HG03521 (cell line): Measurements from ENCODE around the gene LRRC8B.
"Not testable (repeated sequence)": the region's sequence is repeated elsewhere in the genome, so short reads cannot be mapped to it uniquely, and the experiment has no call there.

Experiments
- ATAC-seq: cut with Tn5 transposase; IDR thresholded peaks from one replicate; pipeline ENCODE4 v1.9.1; 2021; ENCODE audit warnings: mild to moderate bottlenecking, moderate library complexity; ENCODE audit not compliant: unreplicated experiment

The LRRC8B gene

DNA sequence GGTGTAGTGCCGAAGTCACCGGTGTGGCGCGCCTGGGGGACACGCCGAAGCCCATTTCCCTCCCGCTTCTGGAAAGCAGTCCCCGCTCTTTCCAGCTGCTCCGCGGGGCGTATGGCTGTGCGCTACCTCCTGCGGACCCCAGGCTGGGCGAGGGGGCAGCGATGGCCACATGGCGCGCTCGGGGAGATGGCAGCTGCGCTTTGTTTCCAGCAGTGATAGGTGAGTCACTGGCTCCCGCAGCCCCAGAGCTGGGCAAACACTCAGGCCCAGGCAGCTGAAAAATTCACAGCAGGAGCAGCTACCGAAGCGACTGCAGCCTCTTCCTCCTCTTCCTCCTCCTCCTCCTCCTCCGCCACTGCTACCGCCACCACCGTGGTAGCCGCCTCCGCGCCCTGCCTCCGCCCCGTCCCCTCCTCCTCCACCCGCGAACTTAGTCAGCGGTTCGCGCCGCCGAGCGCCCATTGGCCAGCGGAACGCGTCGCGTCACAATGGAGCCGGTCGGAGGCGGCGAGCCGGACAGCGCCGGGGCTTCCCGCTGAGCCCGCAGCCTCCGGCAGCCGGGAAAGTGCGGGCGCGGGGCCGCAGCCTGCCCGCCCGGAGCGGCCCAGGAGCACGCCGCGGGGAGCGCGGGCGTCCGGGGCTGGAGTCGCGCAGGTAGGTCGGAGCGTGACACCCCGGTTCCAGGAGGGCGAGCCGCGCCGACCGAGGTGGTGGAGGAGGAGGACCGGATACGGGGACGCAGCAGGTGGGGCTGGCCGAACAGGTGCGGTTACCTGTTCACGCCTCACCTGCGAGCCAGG lies at the start of gene LRRC8B:
Gene LRRC8B (plus strand): TSS at position 461 of the 800 bp plus-strand sequence. CDS start 57,822 bp downstream, outside the sequence.
- ATAC-seq = peak; percentile 83

DNA sequence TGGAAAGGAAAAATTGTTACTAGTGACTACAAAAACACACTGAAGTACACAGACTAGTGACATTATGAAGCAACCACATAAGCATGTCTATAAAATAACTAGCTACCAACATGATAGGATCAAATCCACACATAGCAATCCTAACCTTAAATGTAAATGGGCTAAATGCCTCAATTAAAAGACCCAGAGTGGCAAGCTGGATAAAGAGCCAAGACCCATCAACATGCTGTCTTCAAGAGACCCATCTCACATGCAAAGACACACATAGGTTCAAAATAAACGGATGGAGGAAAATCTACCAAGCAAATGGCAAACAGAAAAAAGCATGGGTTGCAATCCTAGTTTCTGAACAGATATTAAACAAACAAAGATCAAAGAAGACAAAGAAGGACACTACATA lies 49.4 kb upstream of the LRRC8B start:
- no peak for ATAC-seq

DNA sequence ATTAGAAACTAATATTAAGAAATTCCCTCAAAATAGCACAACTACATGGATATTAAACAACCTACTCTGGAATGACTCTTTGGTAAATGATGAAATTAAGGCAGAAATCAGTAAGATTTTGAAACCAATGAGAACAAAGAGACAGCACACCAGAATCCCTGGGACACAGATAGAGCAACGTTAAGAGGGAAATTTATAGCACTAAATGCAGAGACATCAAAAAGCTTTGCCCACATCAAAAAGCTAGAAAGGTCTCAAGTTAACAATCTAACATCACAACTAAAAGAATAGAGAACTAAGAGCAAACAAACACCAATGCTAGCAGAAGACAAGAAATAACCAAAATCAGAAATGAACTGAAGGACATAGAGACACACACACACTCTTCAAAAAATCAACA lies 48.6 kb upstream of the LRRC8B start:
- ATAC-seq = no peak

DNA sequence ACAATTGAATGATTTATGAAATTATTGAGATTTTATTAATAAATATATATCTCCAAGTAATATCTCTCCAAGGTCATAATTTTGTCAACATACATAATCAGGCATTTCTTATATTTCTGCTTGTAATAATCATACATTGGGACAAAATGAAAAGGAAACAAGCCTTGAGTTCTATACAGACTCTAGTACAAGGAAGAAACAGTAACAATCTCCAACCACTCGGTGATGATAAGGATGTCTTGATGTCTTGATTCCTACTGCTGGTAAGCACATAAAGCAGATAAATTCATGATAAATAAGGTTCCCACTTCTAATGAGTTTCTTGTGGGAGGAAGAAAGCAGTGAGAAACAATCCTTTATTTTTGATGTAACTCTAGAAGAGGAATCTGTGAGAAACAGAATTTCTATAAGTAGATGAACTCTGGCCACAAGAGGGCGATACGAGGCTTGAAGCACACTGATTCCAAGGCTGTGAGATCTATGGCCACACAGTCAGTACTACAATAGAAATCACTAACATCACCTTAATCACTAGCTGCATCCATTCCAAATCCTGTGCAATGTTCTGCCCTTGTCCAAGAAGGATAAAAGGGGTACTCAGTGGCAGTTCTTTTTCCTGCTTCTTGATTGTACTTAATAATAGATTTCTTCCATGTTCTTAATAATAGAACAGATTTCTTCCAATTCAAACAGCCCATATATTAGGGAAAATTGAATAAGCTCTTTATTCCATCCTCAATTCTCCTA lies 41.4 kb upstream of the LRRC8B start:
- no peak for ATAC-seq

DNA sequence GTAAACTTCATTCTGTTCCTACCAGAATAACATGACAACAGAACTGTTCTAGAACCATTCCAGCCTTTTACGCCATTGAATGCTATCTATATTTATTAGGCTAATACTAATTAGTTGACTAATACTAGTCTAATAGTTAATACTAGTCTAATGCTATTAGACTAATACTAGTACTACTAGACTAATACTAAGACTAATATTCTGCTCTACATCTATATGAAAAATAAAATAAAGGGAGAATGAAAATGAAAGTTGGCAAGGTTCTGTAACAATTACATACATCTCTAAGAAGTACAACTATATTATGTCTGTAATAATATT lies 40.9 kb upstream of the LRRC8B start:
- ATAC-seq = no peak

DNA sequence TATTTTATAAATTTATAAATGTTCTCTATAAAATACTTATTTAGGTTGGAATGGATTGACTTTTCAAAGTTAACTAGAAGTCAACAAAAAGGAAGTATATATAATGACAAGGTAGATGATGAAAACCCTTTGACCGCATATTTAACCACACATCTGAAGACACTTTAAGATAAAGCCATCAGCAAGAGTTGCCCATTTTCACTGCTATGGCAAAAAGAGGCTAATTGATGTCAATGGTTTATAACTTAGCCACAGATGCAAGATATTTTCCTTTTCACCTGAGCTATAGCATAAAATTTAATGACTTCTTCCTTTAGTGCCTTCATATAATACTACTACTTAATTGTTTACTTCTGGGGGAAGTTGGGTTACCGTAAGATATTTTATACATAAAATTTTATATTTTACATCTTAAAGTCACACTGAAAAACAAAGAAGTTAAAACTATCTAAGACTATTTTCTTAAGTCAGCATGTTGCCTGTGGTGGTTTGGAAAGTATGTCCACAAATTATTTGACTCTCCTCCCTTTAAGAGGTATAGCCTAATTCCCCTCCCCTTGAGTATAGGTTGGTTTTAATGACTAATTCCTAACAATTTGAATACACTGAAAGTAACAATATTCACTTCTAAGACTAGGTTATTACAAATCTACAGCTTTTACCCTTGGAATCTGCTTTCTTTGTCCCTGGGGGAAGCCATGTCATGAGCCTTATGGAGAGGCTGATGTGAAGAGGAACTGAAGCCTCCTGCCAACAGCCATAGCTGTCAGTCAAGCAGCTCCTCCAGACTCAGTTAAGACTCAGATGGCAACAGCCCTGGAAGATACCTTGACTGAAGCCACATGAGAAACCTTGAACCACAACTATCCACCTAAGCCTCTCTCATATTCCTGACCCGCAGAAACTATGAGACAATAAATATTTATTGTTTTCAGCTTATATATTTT lies 40.3 kb upstream of the LRRC8B start:
- ATAC-seq = no peak

DNA sequence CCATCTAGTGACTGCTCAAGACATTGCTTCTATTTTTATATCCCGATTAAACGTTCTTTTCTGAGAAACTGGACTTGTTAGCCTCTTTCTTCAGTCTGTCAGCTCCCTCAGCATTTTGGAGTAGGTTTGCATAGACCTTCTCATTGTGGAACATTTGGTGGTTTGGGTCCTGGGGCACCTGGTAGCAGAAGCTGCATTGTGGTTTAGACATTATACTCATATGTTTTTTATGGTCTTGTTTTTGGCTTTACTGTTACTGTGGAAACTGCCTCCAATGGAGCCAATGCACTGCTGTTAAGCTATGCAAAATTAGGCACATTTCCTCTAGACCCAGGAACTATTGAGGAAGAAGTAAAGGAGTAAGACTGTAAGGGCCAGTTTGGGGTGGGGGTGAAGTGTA lies 36.7 kb upstream of the LRRC8B start:
- peak; percentile 41 for ATAC-seq

DNA sequence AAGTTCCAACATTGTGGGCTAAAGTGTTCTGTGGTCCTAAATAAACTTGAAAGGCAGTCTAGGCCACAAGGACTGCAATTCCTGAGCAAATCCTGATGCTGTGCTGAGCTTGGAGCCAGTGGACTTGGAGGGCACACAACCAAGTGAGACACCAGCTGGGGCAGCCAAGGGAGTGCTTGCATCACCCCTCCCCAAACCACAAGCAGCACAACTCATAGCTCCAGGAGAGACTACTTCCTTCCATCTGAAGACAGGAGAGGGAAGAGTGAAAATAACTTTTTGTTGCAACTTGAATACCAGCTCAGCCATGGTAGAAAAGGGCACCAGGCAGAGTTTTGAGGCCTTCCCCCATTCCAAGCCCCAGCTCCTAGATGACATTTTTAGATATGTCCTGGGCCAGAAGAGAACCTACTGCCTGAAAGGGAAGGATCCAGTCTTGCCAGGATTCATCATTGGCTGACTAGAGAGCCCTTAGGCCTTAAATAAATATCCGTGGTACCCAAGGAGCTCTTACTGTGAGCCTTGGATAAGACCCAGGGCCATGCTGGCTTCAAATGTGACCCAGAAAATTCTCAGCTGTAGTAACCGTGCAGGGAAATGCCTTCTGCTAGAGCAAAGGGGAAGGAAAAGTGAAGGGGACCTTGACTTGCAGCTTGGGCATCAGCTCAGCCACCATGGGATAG lies 35.4 kb upstream of the LRRC8B start:
- ATAC-seq = no peak

DNA sequence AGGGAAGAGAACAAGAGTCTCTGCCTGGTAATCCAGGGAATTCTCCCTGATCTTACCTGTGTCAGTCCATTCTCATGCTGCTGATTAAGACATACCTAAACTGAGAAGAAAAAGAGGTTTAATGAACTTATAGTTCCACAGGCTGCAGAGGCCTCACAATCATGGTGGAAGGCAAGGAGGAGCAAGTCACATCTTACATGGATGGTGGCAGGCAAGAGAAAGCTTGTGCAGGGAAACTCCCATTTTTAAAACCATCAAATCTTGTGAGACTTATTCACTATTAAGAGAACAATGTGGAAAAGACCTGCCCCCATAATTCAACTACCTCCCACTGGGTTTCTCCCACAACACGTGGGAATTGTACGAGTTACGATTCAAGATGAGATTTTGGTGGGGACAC lies 34.2 kb upstream of the LRRC8B start:
- no peak for ATAC-seq

DNA sequence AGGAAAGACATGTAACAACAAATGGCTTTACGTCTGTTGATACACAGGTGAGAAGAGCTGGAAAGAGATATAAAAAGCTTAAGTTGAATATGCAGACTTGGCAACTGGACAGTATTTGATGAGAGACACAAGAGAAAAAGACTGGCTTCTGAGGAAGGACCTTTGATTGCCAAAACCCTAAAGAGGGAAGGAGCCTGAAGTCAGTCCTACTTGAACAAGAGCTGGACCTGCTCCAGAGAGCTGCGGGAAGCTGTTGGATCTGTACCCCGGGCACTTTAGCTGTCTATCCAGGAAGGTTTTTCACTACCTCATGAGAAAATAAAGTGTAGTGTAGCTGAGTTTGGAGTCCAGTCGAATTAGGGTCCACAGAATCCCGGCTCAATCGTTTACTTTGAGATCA lies 25.3 kb upstream of the LRRC8B start:
- ATAC-seq = no peak

DNA sequence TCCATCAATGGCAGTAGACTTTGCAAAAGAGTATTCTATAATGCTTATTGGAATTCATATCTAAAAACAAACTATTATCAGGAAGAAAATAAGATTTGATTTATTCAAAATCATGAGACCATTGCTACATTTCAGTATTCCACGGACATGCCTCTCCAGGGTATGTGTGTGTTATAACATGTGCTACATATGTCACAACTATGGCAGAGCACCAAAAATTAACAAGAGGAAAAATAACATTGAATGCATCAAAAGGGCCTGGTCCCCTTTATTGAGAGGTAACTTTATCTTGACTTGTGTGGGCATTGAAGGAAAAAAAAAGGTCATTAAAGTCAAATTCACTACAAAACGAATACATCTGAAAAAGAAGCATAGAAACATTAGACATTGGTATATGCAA lies 22.6 kb upstream of the LRRC8B start:
- no peak for ATAC-seq

DNA sequence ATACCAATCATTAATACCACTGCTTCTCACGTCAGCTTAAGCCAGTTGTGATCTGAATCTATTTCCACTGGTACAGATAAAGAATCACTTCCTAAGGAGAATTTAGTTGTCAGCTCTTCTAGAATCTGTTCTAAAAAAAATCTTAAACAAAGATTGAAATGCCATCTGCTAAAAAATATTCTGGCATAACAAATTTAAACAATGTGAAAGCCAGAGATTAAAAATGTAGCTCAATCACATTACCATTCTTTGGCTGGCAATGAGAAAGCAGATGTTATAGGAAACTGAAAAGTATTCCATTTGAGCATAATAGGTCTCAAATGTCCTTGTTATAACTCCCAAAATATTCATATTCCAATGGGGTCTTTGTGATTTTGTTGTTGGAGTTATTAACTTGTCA lies 21.7 kb upstream of the LRRC8B start:
- ATAC-seq = no peak

DNA sequence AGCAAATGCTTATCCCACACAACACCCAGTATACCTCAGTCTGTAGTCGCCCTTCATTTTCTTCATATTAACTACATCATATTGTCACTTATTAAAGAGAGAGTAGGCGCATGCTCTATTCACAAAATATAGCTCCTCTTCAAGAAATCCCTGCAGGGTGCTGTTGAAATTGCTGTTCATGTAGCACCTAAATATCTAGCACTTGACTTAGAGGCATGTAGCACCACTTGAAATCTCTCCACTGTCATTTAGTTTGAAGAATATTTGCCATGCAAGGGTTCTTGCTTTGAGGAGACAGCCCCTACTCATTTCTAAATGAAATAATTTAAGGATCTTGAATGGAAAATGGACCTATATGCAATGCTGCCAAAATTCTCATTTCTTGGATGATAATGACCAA lies 20.9 kb upstream of the LRRC8B start:
- ATAC-seq = no peak

DNA sequence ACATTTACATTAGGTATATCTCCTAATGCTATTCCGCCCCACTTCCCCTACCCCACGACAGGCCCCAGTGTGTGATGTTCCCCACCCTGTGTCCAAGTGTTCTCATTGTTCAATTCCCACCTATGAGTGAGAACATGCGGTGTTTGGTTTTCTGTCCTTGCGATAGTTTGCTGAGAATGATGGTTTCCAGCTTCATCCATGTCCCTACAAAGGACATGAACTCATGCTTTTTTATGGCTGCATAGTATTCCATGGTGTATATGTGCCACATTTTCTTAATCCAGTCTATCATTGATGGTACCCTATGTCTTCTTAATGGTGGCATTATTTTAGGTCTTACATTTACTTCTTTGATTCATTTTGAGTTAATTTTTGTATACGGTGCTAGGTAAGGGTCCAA lies 14.6 kb upstream of the LRRC8B start:
- ATAC-seq = not testable (repeated sequence)

DNA sequence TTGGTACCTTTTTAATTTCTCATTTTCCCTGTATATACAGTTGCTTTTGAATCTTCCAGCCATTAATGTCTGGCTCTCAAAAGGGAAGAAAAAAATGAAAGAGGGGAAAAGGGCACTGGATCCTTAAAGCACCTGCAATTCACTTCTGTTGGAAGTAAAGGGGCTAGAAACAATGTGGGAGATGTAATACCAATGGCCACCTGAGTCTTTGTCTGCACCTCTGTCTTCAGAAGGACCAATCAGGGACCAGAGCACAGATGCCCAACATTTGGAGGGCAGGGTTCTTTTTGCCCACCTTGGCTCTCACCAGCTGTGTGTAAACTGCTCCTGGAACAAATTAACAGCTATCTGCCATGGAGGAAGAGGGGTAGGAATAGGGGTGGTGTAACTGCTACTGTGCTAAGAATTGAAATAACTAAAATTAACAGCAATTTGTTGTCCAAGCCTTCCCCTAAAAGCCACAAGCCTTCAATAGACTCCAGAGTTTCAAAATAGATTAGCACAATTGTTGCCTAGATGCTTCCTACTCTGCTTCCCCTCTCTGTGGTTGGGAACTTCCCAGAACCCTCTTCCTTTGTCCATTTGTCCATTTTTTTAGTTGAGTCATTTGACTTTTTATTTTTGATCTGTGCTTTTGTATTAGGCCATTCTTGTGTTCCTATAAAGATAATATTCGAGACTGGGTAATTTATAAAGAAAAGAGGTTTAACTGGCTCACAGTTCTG lies 11.5 kb upstream of the LRRC8B start:
- no peak for ATAC-seq

DNA sequence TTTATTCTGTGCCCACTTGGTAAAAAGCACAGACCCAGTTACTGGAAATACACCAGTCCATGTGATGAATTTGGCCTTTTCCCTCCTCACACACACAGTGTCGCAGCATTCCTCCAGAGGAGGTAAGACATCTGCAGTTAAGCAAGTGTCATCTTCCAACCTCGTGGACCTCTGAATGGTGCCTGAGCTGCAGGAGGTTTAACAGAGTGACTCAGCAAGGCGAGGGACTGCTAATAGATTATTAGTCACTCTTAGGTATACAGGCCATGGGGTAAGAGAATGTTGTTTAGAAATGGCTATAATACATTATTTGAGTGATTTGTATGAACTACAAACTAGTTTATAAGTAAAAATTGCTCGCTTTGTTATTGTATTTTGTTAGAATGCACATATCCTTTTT lies 8.6 kb upstream of the LRRC8B start:
- no peak for ATAC-seq

DNA sequence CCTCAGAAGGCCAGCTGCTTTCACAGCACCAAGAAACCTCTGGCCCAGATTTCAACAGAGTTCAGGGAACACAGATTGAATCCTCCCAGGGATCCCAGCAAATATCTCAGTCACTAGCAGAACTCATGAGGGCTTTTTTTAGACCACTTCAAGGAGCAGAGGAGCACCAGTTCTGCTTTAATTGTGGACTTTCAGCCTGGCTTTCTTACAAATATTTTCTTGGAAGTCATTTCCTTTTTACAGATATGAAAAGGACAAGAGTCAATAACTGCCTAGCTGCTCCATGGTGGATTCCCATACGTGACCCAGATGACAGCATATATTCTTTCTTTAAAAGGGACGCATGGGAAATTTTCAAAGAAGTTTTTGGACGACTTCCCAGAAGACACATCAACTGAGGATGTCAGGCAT lies 6.4 kb upstream of the LRRC8B start:
- ATAC-seq = no peak

DNA sequence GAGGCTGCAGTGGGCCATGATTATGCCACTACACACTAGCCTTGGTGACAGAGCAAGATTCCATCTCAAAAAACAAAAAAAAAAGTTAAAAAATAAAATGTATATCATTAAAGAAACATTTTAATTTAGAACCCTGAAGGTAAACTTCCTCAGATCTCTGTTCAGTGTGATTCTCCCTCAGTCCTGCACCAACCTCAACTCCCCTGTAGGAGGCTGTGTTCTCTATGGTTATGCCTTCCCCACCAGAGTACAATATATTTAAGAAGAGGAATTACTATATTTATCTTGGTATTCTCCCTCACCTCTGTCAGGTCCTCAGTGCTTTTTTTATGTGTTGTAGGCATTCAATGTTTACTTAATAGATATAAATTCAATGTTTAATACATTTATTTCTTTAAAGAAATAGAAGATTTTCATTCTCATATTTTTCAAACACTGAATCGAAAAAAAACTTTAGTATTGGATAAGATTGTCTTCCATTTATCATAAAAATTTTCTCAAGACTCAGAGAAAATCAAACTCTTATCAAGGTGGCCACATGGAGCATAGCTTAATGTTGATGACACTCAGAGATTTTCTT lies 4.8 kb upstream of the LRRC8B start:
- ATAC-seq = peak; percentile 60

DNA sequence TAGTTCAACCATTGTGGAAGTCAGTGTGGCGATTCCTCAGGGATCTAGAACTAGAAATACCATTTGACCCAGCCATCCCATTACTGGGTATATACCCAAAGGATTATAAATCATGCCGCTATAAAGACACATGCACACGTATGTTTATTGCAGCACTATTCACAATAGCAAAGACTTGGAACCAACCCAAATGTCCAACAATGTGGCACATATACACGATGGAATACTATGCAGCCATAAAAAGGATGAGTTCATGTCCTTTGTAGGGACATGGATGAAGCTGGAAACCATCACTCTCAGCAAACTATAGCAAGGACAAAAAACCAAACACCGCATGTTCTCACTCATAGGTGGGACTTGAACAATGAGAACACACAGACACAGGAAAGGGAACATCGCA lies 2.7 kb upstream of the LRRC8B start:
- not testable (repeated sequence) for ATAC-seq
